Skeletal muscle tissue (tissue), 4 donors: ENCODE results near the gene NUDT9. TPM values are rescaled to one million over a fixed set of nuclear protein-coding genes. Genes with fewer than 3 reads are reported as not detected.
"Not testable (repeated sequence)": the region's sequence is repeated elsewhere in the genome, so short reads cannot be mapped to it uniquely, and the experiment has no call there.

ENCODE experiments used
- H3K27ac ChIP-seq: one replicate; pipeline ENCODE4 v1.7.0; 2013; ENCODE audit warnings: mild to moderate bottlenecking, low read depth, low read length, inconsistent platforms
- H3K27me3 ChIP-seq, 3 donors: one replicate each; pipeline ENCODE4 v1.7.0; 2013; ENCODE audit warnings: low read length in 3 of 3; ENCODE audit not compliant: control insufficient read depth in 3 of 3, insufficient read depth in 3 of 3
- H3K36me3 ChIP-seq, 3 donors: one replicate each; pipeline ENCODE4 v1.7.0; 2013; ENCODE audit warnings: low read length in 3 of 3; ENCODE audit not compliant: control insufficient read depth in 3 of 3, insufficient read depth in 3 of 3
- H3K4me1 ChIP-seq, 3 donors: one replicate each; pipeline ENCODE4 v1.7.0; 2013; ENCODE audit warnings: low read length in 3 of 3, mild to moderate bottlenecking in 3 of 3; ENCODE audit not compliant: control insufficient read depth in 3 of 3, insufficient read depth in 3 of 3
- H3K4me3 ChIP-seq, 3 donors: one replicate each; pipeline ENCODE4 v1.7.0; 2013; ENCODE audit warnings: low read length in 3 of 3
- H3K9ac ChIP-seq, 3 donors: one replicate each; pipeline ENCODE4 v1.7.0; 2013; ENCODE audit warnings: low read length in 3 of 3, mild to moderate bottlenecking in 3 of 3, moderate library complexity in 2 of 3, low read depth in 1 of 3
- H3K9me3 ChIP-seq, 3 donors: one replicate each; pipeline ENCODE4 v1.7.0; 2013; ENCODE audit warnings: low read length in 3 of 3; ENCODE audit not compliant: control insufficient read depth in 3 of 3
- total RNA-seq: library from RNA; depleted of rRNA; stranded (reverse); fragments of >200 nt; gene quantifications from one replicate; pipeline ENCODE4 v1.2.3, GENCODE V29; 2014
- donor health status: Osteomylitis.

The NUDT9 gene
- total RNA-seq, 1 donor from 2014 or later, result 15.7 TPM

DNA sequence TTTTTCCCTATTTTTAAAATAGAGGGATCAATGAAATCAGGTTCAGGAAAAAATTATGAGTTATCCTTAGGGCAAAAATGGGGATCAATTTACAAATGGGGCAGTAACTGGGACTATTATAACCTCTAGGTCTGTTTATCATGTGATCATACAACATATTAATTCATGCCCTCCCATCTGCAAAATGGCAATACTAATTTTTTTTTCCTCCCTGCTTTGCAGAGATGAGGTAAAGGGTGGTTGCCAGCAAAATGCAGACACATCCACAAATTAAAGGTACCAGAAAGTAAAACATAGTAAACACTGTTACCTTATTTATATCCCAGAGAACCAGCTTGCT lies 31.9 kb upstream of the NUDT9 start:
- Histone ChIP-seq H3K4me1 (peaks cover 3 to 9% (median 4%) of the 10 kb centered on the region in 3 donors), H3K9ac (peak overlapping the region; percentile 72 to 83 (median 79)), H3K27ac (peak overlapping the region; percentile 68), H3K36me3 (no peaks in the 10 kb centered on the region), H3K4me3 (peak overlapping the region; percentile 77 to 94 (median 81)), H3K9me3 (no peaks in the 10 kb centered on the region), H3K27me3 (no peaks in the 10 kb centered on the region)

DNA sequence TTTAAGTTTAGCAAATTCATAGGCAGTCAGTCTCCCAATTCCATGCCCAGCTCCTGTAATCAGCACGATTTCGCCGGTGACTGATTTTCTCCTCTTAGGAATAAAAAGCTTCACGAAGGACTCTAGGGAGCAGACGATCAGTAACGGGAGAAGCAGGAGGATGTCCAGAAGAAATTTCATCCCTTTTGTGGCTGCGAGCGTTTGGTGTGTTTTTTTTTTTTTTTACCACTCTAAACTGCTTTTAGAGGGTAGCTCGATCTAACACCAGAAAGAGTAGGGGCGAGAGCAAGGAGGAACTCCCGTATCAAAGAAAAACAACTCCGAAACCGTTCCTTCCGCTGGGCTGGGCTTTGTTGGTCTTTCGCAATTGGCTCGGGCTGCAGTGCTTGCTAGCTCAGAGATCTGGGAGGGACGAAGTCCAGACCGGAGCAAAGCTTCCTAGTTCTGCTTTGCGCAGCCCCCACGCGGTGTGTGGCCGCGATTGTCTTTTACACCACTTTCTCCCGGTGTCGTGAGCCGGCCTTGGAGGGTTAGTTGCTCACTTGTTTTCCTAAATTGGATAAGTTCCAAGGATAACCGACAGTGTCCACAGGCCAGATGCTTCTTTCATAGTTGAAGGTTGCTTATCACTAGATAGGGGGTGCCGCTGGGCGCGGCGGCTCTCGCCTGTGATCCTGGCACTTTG lies 31.3 kb upstream of the NUDT9 start, which contains the start of gene HSD17B11:
Gene HSD17B11 (minus strand): TSS at position 298 of the 685 bp plus-strand sequence. CDS start 118 bp downstream, at position 180.
- Histone ChIP-seq H3K9ac (peak within 1 kb of the TSS; percentile 72 to 83 (median 79)), H3K27ac (peak within 1 kb of the TSS; percentile 68), H3K9me3 (no peaks in the 10 kb centered on the region), H3K4me1 (peaks cover 3 to 9% (median 4%) of the 10 kb centered on the region in 3 donors), H3K4me3 (peak within 1 kb of the TSS; percentile 77 to 94 (median 81)), H3K27me3 (no peaks in the 10 kb centered on the region), H3K36me3 (no peaks in the 10 kb centered on the region)

DNA sequence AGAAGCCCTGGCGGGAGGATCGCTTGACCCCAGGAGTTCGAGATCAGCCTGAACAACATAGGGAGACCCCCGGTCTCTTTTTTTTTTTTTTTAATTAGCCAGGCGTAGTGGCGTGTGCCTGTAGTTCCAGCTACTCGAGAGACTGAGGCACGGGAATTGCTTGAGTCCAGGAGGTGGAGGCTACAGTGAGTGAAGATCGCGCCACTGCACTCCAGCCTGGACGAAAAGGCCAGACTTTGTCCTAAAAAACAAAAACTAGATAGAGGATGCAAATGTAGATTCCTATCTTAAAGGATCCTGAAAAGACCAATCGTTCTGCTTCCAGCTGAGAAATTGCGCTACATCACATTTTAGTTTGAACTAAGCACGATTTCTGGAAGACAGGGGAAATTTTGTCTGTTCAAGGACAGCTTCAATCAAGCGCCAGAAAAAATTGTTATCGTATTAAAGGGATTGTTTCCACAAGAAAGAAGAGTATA lies 30.8 kb upstream of the NUDT9 start:
- Histone ChIP-seq H3K27me3 (no peaks in the 10 kb centered on the region), H3K9ac (peak overlapping the region; percentile 72 to 83 (median 79)), H3K4me1 (peaks cover 3 to 9% (median 4%) of the 10 kb centered on the region in 3 donors), H3K36me3 (no peaks in the 10 kb centered on the region), H3K9me3 (no peaks in the 10 kb centered on the region), H3K4me3 (peak overlapping the region; percentile 77 to 94 (median 81)), H3K27ac (peak overlapping the region; percentile 68)

DNA sequence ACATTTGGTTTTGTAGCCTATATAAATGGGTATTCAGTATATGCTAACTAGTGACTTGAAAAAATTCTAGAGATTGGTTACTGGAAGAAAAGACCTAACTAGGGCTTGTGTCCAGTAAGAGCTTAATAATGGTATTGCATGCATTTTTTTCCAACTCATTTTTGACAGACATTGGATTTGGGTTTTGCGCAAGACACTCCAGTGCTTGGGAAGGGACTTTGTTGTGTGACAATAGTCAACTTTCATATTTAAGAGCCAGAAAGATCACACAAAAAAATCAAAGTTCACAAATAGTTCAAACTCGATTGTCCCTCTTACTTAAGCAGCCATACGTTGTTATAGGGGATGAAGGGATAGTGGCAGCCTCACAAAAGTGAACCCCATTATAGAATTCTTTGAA lies 30.2 kb upstream of the NUDT9 start:
- Histone ChIP-seq H3K4me3 (no peak overlapping the region), H3K36me3 (no peaks in the 10 kb centered on the region), H3K27me3 (no peaks in the 10 kb centered on the region), H3K27ac (peak overlapping the region; percentile 68), H3K4me1 (peaks cover 3 to 9% (median 4%) of the 10 kb centered on the region in 3 donors), H3K9me3 (no peaks in the 10 kb centered on the region), H3K9ac (no peak overlapping the region)

DNA sequence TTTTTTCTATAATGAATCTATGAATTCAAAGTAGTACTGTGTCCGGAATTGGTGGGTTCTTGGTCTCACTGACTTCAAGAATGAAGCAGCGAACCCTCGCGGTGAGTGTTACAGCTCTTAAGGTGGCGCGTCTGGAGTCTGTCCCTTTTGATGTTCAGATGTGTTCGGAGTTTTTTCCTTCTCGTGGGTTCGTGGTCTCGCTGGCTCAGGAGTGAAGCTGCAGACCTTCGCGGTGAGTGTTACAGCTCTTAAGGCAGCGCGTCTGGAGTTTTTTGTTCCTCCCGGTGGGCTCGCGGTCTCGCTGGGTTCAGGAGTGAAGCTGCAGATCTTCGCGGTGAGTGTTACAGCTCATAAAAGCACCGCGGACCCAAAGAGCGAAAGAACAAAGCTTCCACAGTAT lies 27.3 kb upstream of the NUDT9 start:
- not testable (repeated sequence) for H3K4me1 ChIP-seq, H3K27ac ChIP-seq, H3K36me3 ChIP-seq, H3K9ac ChIP-seq, H3K27me3 ChIP-seq, H3K4me3 ChIP-seq, H3K9me3 ChIP-seq

DNA sequence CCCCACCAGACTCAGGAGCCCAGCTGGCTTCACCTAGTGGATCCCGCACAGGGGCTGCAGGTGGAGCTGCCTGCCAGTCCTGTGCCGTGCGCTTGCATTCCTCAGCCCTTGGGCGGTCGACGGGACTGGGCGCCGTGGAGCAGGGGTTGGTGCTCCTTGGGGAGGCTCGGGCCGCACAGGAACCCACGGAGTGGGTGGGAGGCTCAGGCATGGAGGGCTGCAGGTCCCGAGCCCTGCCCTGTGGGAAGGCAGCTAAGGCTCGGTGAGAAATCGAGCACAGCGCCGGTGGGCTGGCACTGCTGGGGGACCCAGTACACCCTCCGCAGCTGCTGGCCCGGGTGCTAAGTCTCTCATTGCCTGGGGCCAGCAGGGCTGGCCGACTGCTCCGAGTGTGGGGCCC lies 26.5 kb upstream of the NUDT9 start:
- not testable (repeated sequence) for H3K9me3 ChIP-seq, H3K4me1 ChIP-seq, H3K9ac ChIP-seq, H3K36me3 ChIP-seq, H3K4me3 ChIP-seq, H3K27ac ChIP-seq, H3K27me3 ChIP-seq

DNA sequence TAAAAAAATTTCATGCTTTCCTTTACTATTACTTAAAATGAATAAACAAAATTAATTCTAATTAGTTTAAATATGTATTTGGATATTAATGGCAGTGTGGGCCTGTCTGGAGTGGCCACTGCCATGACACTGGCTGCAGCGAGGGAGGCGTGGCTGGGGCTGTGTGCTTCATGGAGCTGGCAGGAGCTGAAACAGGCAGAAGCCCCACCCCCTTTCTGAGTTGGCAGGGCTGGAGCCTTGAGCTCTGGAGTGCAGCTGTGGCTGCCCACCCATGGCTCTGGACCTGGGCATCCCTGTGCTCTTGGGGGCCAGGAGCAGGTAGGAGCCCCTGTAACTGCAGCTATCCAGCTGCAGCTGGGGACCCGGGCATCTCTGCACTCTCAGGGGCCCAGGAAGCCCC lies 23.2 kb upstream of the NUDT9 start:
- H3K4me3 ChIP-seq, result no peak overlapping the region
- no peaks in the 10 kb centered on the region for H3K9me3 ChIP-seq
- no peaks in the 10 kb centered on the region for H3K4me1 ChIP-seq

DNA sequence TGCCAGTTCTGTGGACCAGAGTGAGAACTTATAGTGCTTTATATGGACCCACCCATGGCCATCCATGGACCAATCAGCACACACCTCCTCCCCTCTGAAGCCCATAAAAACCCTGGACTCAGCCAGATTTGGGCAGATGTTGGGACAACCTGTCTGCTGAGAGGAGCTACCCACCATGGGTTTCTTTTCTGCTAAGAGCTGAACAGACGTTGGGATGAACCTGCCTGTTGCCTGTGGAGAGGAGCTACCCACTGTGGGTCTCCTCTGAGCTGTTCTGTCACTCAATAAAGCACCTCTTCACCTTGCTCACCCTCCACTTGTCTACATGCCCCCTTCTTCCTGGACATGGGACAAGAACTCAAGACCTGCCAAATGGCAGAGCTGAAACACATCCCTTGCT lies 22.4 kb upstream of the NUDT9 start:
- Histone ChIP-seq H3K9me3 (no peaks in the 10 kb centered on the region), H3K9ac (no peak overlapping the region), H3K4me3 (no peak overlapping the region), H3K27ac (no peak overlapping the region), H3K36me3 (no peaks in the 10 kb centered on the region), H3K4me1 (no peaks in the 10 kb centered on the region), H3K27me3 (no peaks in the 10 kb centered on the region)

More for the DNA sequence above, 23.2 kb upstream of the NUDT9 start:
- no peak overlapping the region for H3K27ac ChIP-seq
- H3K36me3 ChIP-seq, result no peaks in the 10 kb centered on the region
- no peaks in the 10 kb centered on the region for H3K27me3 ChIP-seq
- H3K9ac ChIP-seq, result no peak overlapping the region

DNA sequence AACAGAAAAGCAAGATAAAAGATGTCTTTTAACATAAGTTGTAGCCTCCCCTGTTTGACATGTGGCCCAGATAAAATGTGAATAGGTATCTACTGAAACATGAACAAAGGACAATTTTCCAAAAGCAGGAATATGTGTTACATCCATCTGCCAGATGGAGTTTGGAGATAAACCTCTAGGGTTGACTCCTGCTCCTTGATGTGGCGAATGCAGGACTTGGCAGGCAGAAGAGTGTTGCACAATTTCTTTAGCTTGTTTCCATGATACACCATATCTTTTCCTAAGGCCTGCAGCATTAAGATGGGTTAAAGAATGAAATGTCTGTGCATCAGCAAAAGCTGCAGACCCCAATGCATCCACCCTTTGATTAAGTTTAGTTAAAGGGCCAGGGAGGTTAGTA lies 18.6 kb upstream of the NUDT9 start:
- H3K9ac ChIP-seq, H3K27me3 ChIP-seq, H3K4me1 ChIP-seq, H3K4me3 ChIP-seq, H3K9me3 ChIP-seq, H3K27ac ChIP-seq, H3K36me3 ChIP-seq: not testable (repeated sequence)

DNA sequence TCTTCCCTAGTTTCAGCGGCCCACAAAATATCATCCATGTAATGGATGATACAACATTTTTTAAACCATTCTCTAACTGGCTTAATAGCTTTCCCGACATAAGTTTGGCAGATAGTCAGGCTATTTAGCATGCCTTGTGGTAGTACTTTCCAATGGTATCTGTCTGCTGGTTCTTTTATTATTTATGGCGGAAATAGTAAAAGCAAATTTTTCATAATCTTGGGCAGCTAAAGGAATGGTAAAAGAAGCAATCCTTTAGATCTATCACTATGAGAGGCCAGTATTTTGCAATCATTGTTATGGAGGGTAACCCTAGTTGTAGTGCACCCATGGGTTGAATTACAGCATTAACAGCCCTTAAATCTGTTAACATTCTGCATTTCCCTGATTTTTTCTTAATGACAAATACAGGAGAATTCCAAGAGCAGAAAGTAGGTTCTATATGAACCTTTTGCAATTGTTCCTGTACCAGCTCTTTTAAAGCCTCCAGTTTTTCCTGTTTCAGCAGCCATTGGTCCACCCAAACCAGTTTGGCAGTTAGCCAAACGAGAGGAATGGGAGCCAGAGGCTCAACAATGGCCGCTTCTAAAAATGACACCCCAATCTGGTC lies 17.1 kb upstream of the NUDT9 start:
- no peak overlapping the region for H3K4me3 ChIP-seq
- no peak overlapping the region for H3K9ac ChIP-seq
- H3K36me3 ChIP-seq, result no peaks in the 10 kb centered on the region
- H3K9me3 ChIP-seq, result no peaks in the 10 kb centered on the region
- H3K27ac ChIP-seq, result no peak overlapping the region
- H3K4me1 ChIP-seq, result no peaks in the 10 kb centered on the region
- no peaks in the 10 kb centered on the region for H3K27me3 ChIP-seq
